Effector memory CD4-positive, alpha-beta T cell (primary cell): ENCODE measurements around the gene TMEM108.

Experiments used
- DNase-seq, 3 donors: peaks; one replicate each; pipeline ENCODE4 v3.0.0-alpha.2; 2020
- H3K27ac ChIP-seq: 2 replicates; pipeline ENCODE4 v1.7.0; 2013; ENCODE audit warnings: mild to moderate bottlenecking, low read length, moderate library complexity; ENCODE audit not compliant: insufficient read depth, poor library complexity, severe bottlenecking
- H3K27me3 ChIP-seq: replicated peaks from 2 replicates; pipeline ENCODE4 v1.7.0; 2013; ENCODE audit warnings: mild to moderate bottlenecking, low read length; ENCODE audit not compliant: insufficient read depth, control insufficient read depth, poor library complexity, severe bottlenecking
- H3K36me3 ChIP-seq: 2 replicates; pipeline ENCODE4 v1.7.0; 2013; ENCODE audit warnings: mild to moderate bottlenecking, low read length, moderate library complexity; ENCODE audit not compliant: control insufficient read depth, insufficient read depth
- H3K4me1 ChIP-seq: 2 replicates; pipeline ENCODE4 v1.7.0; 2013; ENCODE audit warnings: low read length, mild to moderate bottlenecking; ENCODE audit not compliant: control insufficient read depth, insufficient read depth, poor library complexity, severe bottlenecking
- H3K4me3 ChIP-seq: 2 replicates; pipeline ENCODE4 v1.7.0; 2013; ENCODE audit warnings: low read length, low read depth, mild to moderate bottlenecking; ENCODE audit not compliant: insufficient read depth, poor library complexity, severe bottlenecking
- H3K9me3 ChIP-seq: 2 replicates; pipeline ENCODE4 v1.7.0; 2013; ENCODE audit warnings: mild to moderate bottlenecking, low read length, moderate library complexity; ENCODE audit not compliant: control insufficient read depth

TMEM108 gene

GRCh38 chr3:133294253-133294652 lies 256.1 kb downstream of the TMEM108 start:
- Histone ChIP-seq H3K4me1 (no peaks in the 10 kb centered on the region), H3K27me3 (no peaks in the 10 kb centered on the region), H3K9me3 (no peaks in the 10 kb centered on the region), H3K36me3 (no peaks in the 10 kb centered on the region), H3K4me3 (no peak overlapping the region), H3K27ac (no peak overlapping the region)
- DNase-seq: no peak

- no peak overlapping the region for H3K4me3 ChIP-seq
- no peak overlapping the region for H3K27ac ChIP-seq
- H3K4me1 ChIP-seq: no peaks in the 10 kb centered on the region
- no peaks in the 10 kb centered on the region for H3K36me3 ChIP-seq
- H3K9me3 ChIP-seq: no peaks in the 10 kb centered on the region
- no peaks in the 10 kb centered on the region for H3K27me3 ChIP-seq
- DNase-seq: no peak
Observed at GRCh38 chr3:133295199-133295901, 257.2 kb downstream of the TMEM108 start.

GRCh38 chr3:133295944-133296917 lies 258.0 kb downstream of the TMEM108 start:
- Histone ChIP-seq H3K4me1 (no peaks in the 10 kb centered on the region), H3K9me3 (no peaks in the 10 kb centered on the region), H3K4me3 (no peak overlapping the region), H3K36me3 (no peaks in the 10 kb centered on the region), H3K27ac (no peak overlapping the region), H3K27me3 (no peaks in the 10 kb centered on the region)
- no peak for DNase-seq

- Histone ChIP-seq H3K27ac (no peak overlapping the region), H3K27me3 (no peaks in the 10 kb centered on the region), H3K4me1 (no peaks in the 10 kb centered on the region), H3K9me3 (no peaks in the 10 kb centered on the region), H3K36me3 (no peaks in the 10 kb centered on the region), H3K4me3 (no peak overlapping the region)
- DNase-seq: no peak
Observed at GRCh38 chr3:133296981-133297380, 258.8 kb downstream of the TMEM108 start.

GRCh38 chr3:133300102-133300501 lies 261.9 kb downstream of the TMEM108 start:
- no peaks in the 10 kb centered on the region for H3K9me3 ChIP-seq
- no peaks in the 10 kb centered on the region for H3K4me1 ChIP-seq
- no peaks in the 10 kb centered on the region for H3K36me3 ChIP-seq

GRCh38 chr3:133301194-133301593 lies 263.0 kb downstream of the TMEM108 start:
- no peaks in the 10 kb centered on the region for H3K9me3 ChIP-seq
- H3K36me3 ChIP-seq: no peaks in the 10 kb centered on the region
- no peak overlapping the region for H3K4me3 ChIP-seq
- H3K27me3 ChIP-seq: no peaks in the 10 kb centered on the region
- DNase-seq: no peak
- H3K4me1 ChIP-seq: no peaks in the 10 kb centered on the region
- H3K27ac ChIP-seq: no peak overlapping the region

More at GRCh38 chr3:133300102-133300501, 261.9 kb downstream of the TMEM108 start:
- Histone ChIP-seq H3K4me3 (no peak overlapping the region), H3K27ac (no peak overlapping the region), H3K27me3 (no peaks in the 10 kb centered on the region)
- DNase-seq: no peak

- DNase-seq: no peak
- Histone ChIP-seq H3K4me3 (no peak overlapping the region), H3K4me1 (no peaks in the 10 kb centered on the region), H3K27me3 (no peaks in the 10 kb centered on the region), H3K36me3 (no peaks in the 10 kb centered on the region), H3K27ac (no peak overlapping the region), H3K9me3 (no peaks in the 10 kb centered on the region)
Observed at GRCh38 chr3:133301731-133302130, 263.5 kb downstream of the TMEM108 start.

- no peak overlapping the region for H3K4me3 ChIP-seq
Observed at GRCh38 chr3:133303430-133303829, 265.2 kb downstream of the TMEM108 start.

GRCh38 chr3:133317866-133318265 lies 279.7 kb downstream of the TMEM108 start:
- Histone ChIP-seq H3K9me3 (no peaks in the 10 kb centered on the region), H3K4me3 (no peak overlapping the region), H3K4me1 (no peaks in the 10 kb centered on the region), H3K27ac (no peak overlapping the region), H3K27me3 (no peaks in the 10 kb centered on the region), H3K36me3 (no peaks in the 10 kb centered on the region)
- DNase-seq: no peak

More at GRCh38 chr3:133303430-133303829, 265.2 kb downstream of the TMEM108 start:
- Histone ChIP-seq H3K27me3 (no peaks in the 10 kb centered on the region), H3K27ac (no peak overlapping the region), H3K36me3 (no peaks in the 10 kb centered on the region), H3K4me1 (no peaks in the 10 kb centered on the region), H3K9me3 (no peaks in the 10 kb centered on the region)
- no peak for DNase-seq

- Histone ChIP-seq H3K27ac (no peak overlapping the region), H3K36me3 (no peaks in the 10 kb centered on the region), H3K9me3 (no peaks in the 10 kb centered on the region), H3K4me1 (no peaks in the 10 kb centered on the region), H3K27me3 (no peaks in the 10 kb centered on the region), H3K4me3 (no peak overlapping the region)
- no peak for DNase-seq
Observed at GRCh38 chr3:133328373-133328772, 290.2 kb downstream of the TMEM108 start.
